Measurements from ENCODE around the gene FAM20A.
A peak's percentile ranks its signal among the peaks of the same experiment; 100 is the strongest.

Gene FAM20A

DNA sequence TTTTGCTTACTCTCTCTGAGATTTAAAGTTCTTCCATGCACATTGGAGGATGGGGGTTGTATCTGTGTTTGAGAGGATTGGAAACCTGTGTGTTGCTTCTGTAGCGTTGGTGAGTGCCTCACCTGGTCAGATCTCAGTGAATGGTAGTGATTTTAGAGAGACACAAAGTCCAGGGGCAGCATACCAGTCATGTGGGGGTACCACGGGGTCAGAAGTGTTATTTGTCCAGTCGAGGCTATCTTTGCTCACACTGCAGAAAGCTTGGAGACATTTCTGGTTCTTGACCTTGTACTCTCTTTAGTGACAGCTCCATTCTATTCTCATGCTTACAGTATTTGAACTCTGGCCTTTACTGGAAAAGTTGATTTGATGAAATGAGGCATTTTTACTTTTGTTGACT is 65.2 kb downstream of the FAM20A start:
- TF ChIP-seq, protein P1, sequence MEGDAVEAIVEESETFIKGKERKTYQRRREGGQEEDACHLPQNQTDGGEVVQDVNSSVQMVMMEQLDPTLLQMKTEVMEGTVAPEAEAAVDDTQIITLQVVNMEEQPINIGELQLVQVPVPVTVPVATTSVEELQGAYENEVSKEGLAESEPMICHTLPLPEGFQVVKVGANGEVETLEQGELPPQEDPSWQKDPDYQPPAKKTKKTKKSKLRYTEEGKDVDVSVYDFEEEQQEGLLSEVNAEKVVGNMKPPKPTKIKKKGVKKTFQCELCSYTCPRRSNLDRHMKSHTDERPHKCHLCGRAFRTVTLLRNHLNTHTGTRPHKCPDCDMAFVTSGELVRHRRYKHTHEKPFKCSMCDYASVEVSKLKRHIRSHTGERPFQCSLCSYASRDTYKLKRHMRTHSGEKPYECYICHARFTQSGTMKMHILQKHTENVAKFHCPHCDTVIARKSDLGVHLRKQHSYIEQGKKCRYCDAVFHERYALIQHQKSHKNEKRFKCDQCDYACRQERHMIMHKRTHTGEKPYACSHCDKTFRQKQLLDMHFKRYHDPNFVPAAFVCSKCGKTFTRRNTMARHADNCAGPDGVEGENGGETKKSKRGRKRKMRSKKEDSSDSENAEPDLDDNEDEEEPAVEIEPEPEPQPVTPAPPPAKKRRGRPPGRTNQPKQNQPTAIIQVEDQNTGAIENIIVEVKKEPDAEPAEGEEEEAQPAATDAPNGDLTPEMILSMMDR (IDR thresholded peaks at IDR 0.05; ENCODE audit: poor library complexity, severe bottlenecking) = no peak

DNA sequence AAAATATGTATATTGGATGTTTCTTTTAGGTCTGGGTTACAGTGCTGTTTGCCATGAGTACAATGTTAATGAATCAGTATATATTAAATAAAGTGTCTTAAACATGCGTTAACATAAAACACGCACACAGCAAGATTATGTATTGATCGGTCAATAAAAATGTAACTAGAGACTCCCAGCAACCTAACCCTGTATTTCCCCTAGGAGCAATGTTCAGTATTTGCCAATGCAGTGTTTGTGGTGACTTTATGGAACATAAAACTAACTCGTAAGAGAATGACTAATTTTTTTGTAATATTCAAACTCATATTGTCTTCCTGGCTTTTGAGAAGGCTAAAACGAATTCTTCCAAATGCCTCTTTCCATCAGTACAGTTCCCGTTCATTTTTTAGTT is 66.5 kb downstream of the FAM20A start:
- Histone ChIP-seq H3K9me3 (ENCODE audit: severe bottlenecking) (no peaks in the 10 kb centered on the region), H3K4me1 (ENCODE audit: insufficient read depth, poor library complexity, severe bottlenecking) (no peaks in the 10 kb centered on the region), H3K36me3 (ENCODE audit: low read depth) (peaks cover 71% of the 10 kb centered on the region), H3K27me3 (ENCODE audit: insufficient read depth, poor library complexity, severe bottlenecking) (no peaks in the 10 kb centered on the region), H3K4me3 (ENCODE audit: severe bottlenecking) (no peak overlapping the region), H3K27ac (ENCODE audit: poor library complexity, severe bottlenecking) (no peak overlapping the region)
- TF ChIP-seq, protein P1 (IDR thresholded peaks at IDR 0.05; ENCODE audit: poor library complexity, severe bottlenecking) = no peak
- no peak for ATAC-seq (ENCODE audit: low read depth)
- no peak for DNase-seq (ENCODE audit: low spot score)

More for the DNA sequence above, 65.2 kb downstream of the FAM20A start:
- H3K36me3 ChIP-seq (ENCODE audit: low read depth) = peaks cover 59% of the 10 kb centered on the region
- H3K4me3 ChIP-seq (ENCODE audit: severe bottlenecking) = no peak overlapping the region
- H3K4me1 ChIP-seq (ENCODE audit: insufficient read depth, poor library complexity, severe bottlenecking) = no peaks in the 10 kb centered on the region
- H3K9me3 ChIP-seq (ENCODE audit: severe bottlenecking) = no peaks in the 10 kb centered on the region
- no peaks in the 10 kb centered on the region for H3K27me3 ChIP-seq (ENCODE audit: insufficient read depth, poor library complexity, severe bottlenecking)
- DNase-seq (ENCODE audit: low spot score) = no peak
- ATAC-seq (ENCODE audit: low read depth) = no peak
- H3K27ac ChIP-seq (ENCODE audit: poor library complexity, severe bottlenecking) = no peak overlapping the region

DNA sequence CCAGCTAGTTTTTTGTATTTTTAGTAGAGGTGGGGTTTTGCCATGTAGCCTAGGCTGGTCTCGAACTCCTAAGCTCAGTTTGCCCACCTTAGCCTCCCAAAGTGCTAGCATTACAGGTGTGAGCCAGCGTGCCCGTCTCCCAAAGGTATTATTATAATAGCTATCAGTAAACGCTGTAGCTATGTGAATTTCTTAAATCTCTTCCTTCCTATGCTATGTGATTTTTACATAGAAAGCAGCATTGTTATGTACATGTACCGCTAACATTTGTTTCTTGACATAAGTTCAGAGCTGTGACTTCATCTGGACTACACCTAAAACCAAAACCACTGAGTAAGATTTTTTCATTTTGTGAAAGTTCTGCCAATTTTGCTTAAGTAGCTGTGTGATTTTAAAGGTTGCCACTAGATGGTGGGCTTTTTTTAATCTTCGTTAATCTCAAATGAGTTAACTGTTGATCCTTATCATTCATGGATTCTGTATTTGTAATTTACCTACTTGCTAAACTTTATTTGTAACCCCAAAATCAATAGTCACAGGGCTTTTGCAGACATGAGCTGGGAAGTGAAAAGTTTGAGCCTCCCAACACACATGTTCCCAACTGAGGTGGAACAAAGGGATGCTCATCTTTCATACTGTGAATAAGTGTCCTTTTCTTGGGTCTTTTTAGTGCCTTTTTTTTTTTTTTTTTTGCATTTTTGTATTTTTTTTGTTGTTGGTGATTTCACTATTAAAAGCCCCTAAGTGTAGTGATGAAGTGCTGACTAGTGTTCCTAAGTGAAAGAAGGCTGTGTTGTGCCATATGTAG is 67.1 kb downstream of the FAM20A start:
- peaks cover 71% of the 10 kb centered on the region for H3K36me3 ChIP-seq (ENCODE audit: low read depth)
- no peak for DNase-seq (ENCODE audit: low spot score)

DNA sequence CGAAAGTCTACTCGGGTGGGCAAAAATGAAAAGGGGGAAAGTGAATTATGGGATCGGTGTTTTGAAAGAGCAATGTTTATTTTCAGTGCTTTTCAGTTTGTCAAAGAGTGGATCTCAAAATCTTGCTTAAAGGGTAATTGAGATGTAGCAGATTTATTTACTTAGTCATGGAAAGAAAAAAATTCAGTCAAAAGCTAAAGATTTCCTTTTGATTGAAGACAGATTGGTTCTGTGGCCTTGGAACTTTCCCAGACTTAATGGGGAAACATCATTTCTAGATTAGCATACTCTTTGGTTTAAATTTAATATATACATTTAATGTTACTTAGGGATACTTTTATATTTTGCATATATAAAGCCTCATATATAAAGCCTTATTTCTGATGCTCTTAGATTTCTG is 68.3 kb downstream of the FAM20A start:
- TF ChIP-seq, protein P1 (IDR thresholded peaks at IDR 0.05; ENCODE audit: poor library complexity, severe bottlenecking) = no peak
- no peak overlapping the region for H3K4me3 ChIP-seq (ENCODE audit: severe bottlenecking)
- peaks cover 83% of the 10 kb centered on the region for H3K36me3 ChIP-seq (ENCODE audit: low read depth)
- H3K9me3 ChIP-seq (ENCODE audit: severe bottlenecking) = no peaks in the 10 kb centered on the region
- no peak overlapping the region for H3K27ac ChIP-seq (ENCODE audit: poor library complexity, severe bottlenecking)
- no peaks in the 10 kb centered on the region for H3K27me3 ChIP-seq (ENCODE audit: insufficient read depth, poor library complexity, severe bottlenecking)
- ATAC-seq (ENCODE audit: low read depth) = no peak
- DNase-seq (ENCODE audit: low spot score) = no peak
- H3K4me1 ChIP-seq (ENCODE audit: insufficient read depth, poor library complexity, severe bottlenecking) = no peaks in the 10 kb centered on the region

More for the DNA sequence above, 67.1 kb downstream of the FAM20A start:
- Histone ChIP-seq H3K4me3 (ENCODE audit: severe bottlenecking) (no peak overlapping the region), H3K9me3 (ENCODE audit: severe bottlenecking) (no peaks in the 10 kb centered on the region), H3K27me3 (ENCODE audit: insufficient read depth, poor library complexity, severe bottlenecking) (no peaks in the 10 kb centered on the region), H3K27ac (ENCODE audit: poor library complexity, severe bottlenecking) (no peak overlapping the region), H3K4me1 (ENCODE audit: insufficient read depth, poor library complexity, severe bottlenecking) (no peaks in the 10 kb centered on the region)
- ATAC-seq (ENCODE audit: low read depth) = no peak
- TF ChIP-seq, protein P1 (IDR thresholded peaks at IDR 0.05; ENCODE audit: poor library complexity, severe bottlenecking) = peak; percentile 57

DNA sequence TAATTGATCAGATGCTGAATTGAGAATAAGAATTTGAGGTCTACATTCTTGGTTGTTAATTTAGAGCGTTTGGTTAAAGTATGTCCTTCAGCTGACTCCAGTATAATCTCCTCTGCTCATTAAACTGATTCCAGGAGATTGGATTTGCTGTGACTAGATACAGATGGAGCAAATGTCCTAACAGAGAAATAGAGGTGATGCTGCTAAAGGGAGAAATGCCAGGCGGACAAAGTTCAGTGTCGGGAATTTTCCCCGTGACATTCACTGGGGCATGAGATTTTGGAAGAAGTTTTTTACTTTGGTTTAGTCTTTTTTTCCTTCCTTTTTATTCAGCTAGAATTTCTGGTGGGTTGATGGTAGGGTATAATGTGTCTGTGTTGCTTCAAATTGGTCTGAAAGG is 69.9 kb downstream of the FAM20A start:
- Histone ChIP-seq H3K27ac (ENCODE audit: poor library complexity, severe bottlenecking) (no peak overlapping the region), H3K4me1 (ENCODE audit: insufficient read depth, poor library complexity, severe bottlenecking) (no peaks in the 10 kb centered on the region), H3K27me3 (ENCODE audit: insufficient read depth, poor library complexity, severe bottlenecking) (no peaks in the 10 kb centered on the region), H3K9me3 (ENCODE audit: severe bottlenecking) (no peaks in the 10 kb centered on the region), H3K4me3 (ENCODE audit: severe bottlenecking) (no peak overlapping the region), H3K36me3 (ENCODE audit: low read depth) (peaks cover 97% of the 10 kb centered on the region)
- DNase-seq (ENCODE audit: low spot score) = no peak
- no peak for ATAC-seq (ENCODE audit: low read depth)
- TF ChIP-seq, protein P1 (IDR thresholded peaks at IDR 0.05; ENCODE audit: poor library complexity, severe bottlenecking) = no peak
